Neural progenitor cell (in vitro differentiated cells): ENCODE data around the gene NDUFA13. TPM values are rescaled to one million over a fixed set of nuclear protein-coding genes. Genes with fewer than 3 reads are reported as not detected.

ENCODE experiments used
- DNase-seq: peaks from one replicate; pipeline ENCODE4 v3.0.0-alpha.2; 2016; ENCODE audit warnings: low spot score
- H2AFZ ChIP-seq: fragments of 200-600 bp; sonication (generic); replicated peaks from 2 replicates; pipeline ENCODE4 v1.6.1; 2016; ENCODE audit warnings: antibody characterized with exemption
- H3F3A ChIP-seq: fragments of 200-600 bp; sonication (generic); 2 replicates; pipeline ENCODE4 v1.6.1; 2016; ENCODE audit warnings: antibody characterized with exemption, low read depth
- H3K27ac ChIP-seq: fragments of 200-600 bp; sonication (generic); 2 replicates; pipeline ENCODE4 v1.5.1; 2016; ENCODE audit warnings: mild to moderate bottlenecking
- H3K27me3 ChIP-seq: fragments of 200-600 bp; sonication (generic); 2 replicates; pipeline ENCODE4 v1.6.1; 2016; ENCODE audit warnings: mild to moderate bottlenecking, moderate library complexity
- H3K36me3 ChIP-seq: fragments of 200-600 bp; sonication (generic); 2 replicates; pipeline ENCODE4 v1.5.1; 2016
- H3K4me1 ChIP-seq: fragments of 200-600 bp; sonication (generic); 2 replicates; pipeline ENCODE4 v1.6.1; 2016; ENCODE audit warnings: mixed run types
- H3K4me2 ChIP-seq: fragments of 200-600 bp; sonication (generic); 2 replicates; pipeline ENCODE4 v1.6.1; 2016
- H3K4me3 ChIP-seq: fragments of 200-600 bp; sonication (generic); 2 replicates; pipeline ENCODE4 v1.5.1; 2016
- H3K79me2 ChIP-seq: fragments of 200-600 bp; sonication (generic); 2 replicates; pipeline ENCODE4 v1.6.1; 2016; ENCODE audit warnings: low read depth
- H3K9ac ChIP-seq: fragments of 200-600 bp; sonication (generic); 2 replicates; pipeline ENCODE4 v1.6.1; 2016
- H3K9me3 ChIP-seq: fragments of 200-600 bp; sonication (generic); 2 replicates; pipeline ENCODE4 v1.5.1; 2016; ENCODE audit warnings: low read depth
- H4K20me1 ChIP-seq: fragments of 200-600 bp; sonication (generic); 2 replicates; pipeline ENCODE4 v1.6.1; 2016; ENCODE audit warnings: low read depth
- H3K27ac Mint-ChIP-seq: 3 replicates; pipeline ENCODE4 v1.8.0; 2021; ENCODE audit warnings: mixed read lengths
- H3K27me3 Mint-ChIP-seq: 2 replicates; pipeline ENCODE4 v1.8.0; 2022; ENCODE audit warnings: low read depth, mild to moderate bottlenecking, inconsistent platforms, moderate library complexity, mixed read lengths; ENCODE audit not compliant: insufficient read depth
- H3K36me3 Mint-ChIP-seq: 3 replicates; pipeline ENCODE4 v1.8.0; 2021; ENCODE audit warnings: mixed read lengths
- H3K4me1 Mint-ChIP-seq: 3 replicates; pipeline ENCODE4 v1.8.0; 2021; ENCODE audit warnings: mixed read lengths
- H3K4me3 Mint-ChIP-seq: 3 replicates; pipeline ENCODE4 v1.8.0; 2021; ENCODE audit warnings: mild to moderate bottlenecking, moderate library complexity, mixed read lengths
- H3K9me3 Mint-ChIP-seq: 3 replicates; pipeline ENCODE4 v1.8.0; 2020; ENCODE audit warnings: mixed read lengths
- EZH2 ChIP-seq: fragments of 200-600 bp; sonication (generic); IDR thresholded peaks from 2 replicates; pipeline ENCODE4 v1.6.1; 2017; ENCODE audit warnings: antibody characterized with exemption, mild to moderate bottlenecking, moderate library complexity
- EZH2phosphoT487 ChIP-seq: fragments of 200-600 bp; sonication (generic); IDR thresholded peaks from 2 replicates; pipeline ENCODE4 v1.6.1; 2017; ENCODE audit warnings: antibody characterized with exemption
- total RNA-seq: library from RNA; depleted of rRNA; stranded (reverse); fragments of >200 nt; gene quantifications from 2 replicates; pipeline ENCODE4 v1.2.3, GENCODE V29; 2015; ENCODE audit warnings: low replicate concordance
- TF ChIP-seq, protein P1 (sequence below): fragments of 200-600 bp; sonication (generic); IDR thresholded peaks from 2 replicates; pipeline ENCODE4 v1.5.1; 2017; ENCODE audit warnings: antibody characterized with exemption, mild to moderate bottlenecking

NDUFA13 gene
- total RNA-seq, 1 donor from 2014 or later: 78.6 TPM

GRCh38 chr19:19532806-19533701 lies 17.0 kb downstream of the NDUFA13 start:
- Histone ChIP-seq H3K9me3 (no peaks in the 10 kb centered on the region), H3K36me3 (no peaks in the 10 kb centered on the region), H2AFZ (no peak overlapping the region), H3K9ac (no peak overlapping the region), H3F3A (peaks cover 26% of the 10 kb centered on the region), H3K4me3 (no peak overlapping the region), H3K27ac (no peak overlapping the region), H3K79me2 (no peaks in the 10 kb centered on the region), H4K20me1 (peaks cover 39% of the 10 kb centered on the region), H3K4me1 (no peaks in the 10 kb centered on the region), H3K4me2 (no peak overlapping the region), H3K27me3 (peaks cover 8% of the 10 kb centered on the region)
- Mint-ChIP-seq H3K4me1 (peaks cover 22% of the 10 kb centered on the region), H3K27me3 (peaks cover 15% of the 10 kb centered on the region), H3K9me3 (no peaks in the 10 kb centered on the region), H3K36me3 (peaks cover 5% of the 10 kb centered on the region), H3K27ac (no peak overlapping the region), H3K4me3 (no peak overlapping the region)
- DNase-seq: no peak
- TF ChIP-seq EZH2phosphoT487 (no peak), EZH2 (no peak)
- TF ChIP-seq, protein P1, sequence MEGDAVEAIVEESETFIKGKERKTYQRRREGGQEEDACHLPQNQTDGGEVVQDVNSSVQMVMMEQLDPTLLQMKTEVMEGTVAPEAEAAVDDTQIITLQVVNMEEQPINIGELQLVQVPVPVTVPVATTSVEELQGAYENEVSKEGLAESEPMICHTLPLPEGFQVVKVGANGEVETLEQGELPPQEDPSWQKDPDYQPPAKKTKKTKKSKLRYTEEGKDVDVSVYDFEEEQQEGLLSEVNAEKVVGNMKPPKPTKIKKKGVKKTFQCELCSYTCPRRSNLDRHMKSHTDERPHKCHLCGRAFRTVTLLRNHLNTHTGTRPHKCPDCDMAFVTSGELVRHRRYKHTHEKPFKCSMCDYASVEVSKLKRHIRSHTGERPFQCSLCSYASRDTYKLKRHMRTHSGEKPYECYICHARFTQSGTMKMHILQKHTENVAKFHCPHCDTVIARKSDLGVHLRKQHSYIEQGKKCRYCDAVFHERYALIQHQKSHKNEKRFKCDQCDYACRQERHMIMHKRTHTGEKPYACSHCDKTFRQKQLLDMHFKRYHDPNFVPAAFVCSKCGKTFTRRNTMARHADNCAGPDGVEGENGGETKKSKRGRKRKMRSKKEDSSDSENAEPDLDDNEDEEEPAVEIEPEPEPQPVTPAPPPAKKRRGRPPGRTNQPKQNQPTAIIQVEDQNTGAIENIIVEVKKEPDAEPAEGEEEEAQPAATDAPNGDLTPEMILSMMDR: no peak

GRCh38 chr19:19533841-19534240 lies 17.8 kb downstream of the NDUFA13 start:
- Histone ChIP-seq H3K27ac (no peak overlapping the region), H3K27me3 (peaks cover 16% of the 10 kb centered on the region), H4K20me1 (peaks cover 33% of the 10 kb centered on the region), H3K36me3 (no peaks in the 10 kb centered on the region), H3K79me2 (no peaks in the 10 kb centered on the region), H3K4me2 (no peak overlapping the region), H3K4me1 (no peaks in the 10 kb centered on the region), H3K9me3 (no peaks in the 10 kb centered on the region), H3K4me3 (no peak overlapping the region), H2AFZ (no peak overlapping the region), H3K9ac (no peak overlapping the region), H3F3A (peaks cover 25% of the 10 kb centered on the region)
- Mint-ChIP-seq H3K4me3 (no peak overlapping the region), H3K27me3 (peaks cover 16% of the 10 kb centered on the region), H3K4me1 (peaks cover 23% of the 10 kb centered on the region), H3K9me3 (no peaks in the 10 kb centered on the region), H3K27ac (no peak overlapping the region), H3K36me3 (peaks cover 5% of the 10 kb centered on the region)
- DNase-seq: no peak
- TF ChIP-seq, protein P1: no peak
- no peak for TF ChIP-seq EZH2phosphoT487
- TF ChIP-seq EZH2: no peak

- H2AFZ ChIP-seq: no peak overlapping the region
- Mint-ChIP-seq H3K27me3 (peaks cover 18% of the 10 kb centered on the region), H3K27ac (no peak overlapping the region), H3K36me3 (peaks cover 5% of the 10 kb centered on the region), H3K4me1 (peaks cover 21% of the 10 kb centered on the region), H3K4me3 (no peak overlapping the region), H3K9me3 (no peaks in the 10 kb centered on the region)
- no peak overlapping the region for H3K27ac ChIP-seq
- peaks cover 25% of the 10 kb centered on the region for H3K27me3 ChIP-seq
- DNase-seq: no peak
- no peaks in the 10 kb centered on the region for H3K9me3 ChIP-seq
- peaks cover 28% of the 10 kb centered on the region for H4K20me1 ChIP-seq
- H3K4me1 ChIP-seq: no peaks in the 10 kb centered on the region
- H3F3A ChIP-seq: peaks cover 23% of the 10 kb centered on the region
- TF ChIP-seq, protein P1: no peak
- TF ChIP-seq EZH2 (no peak), EZH2phosphoT487 (no peak)
- H3K9ac ChIP-seq: no peak overlapping the region
- H3K4me3 ChIP-seq: no peak overlapping the region
- H3K4me2 ChIP-seq: no peak overlapping the region
- H3K36me3 ChIP-seq: no peaks in the 10 kb centered on the region
- no peaks in the 10 kb centered on the region for H3K79me2 ChIP-seq
These were observed 18.7 kb downstream of the NDUFA13 start for GRCh38 chr19:19534556-19535265.
